ENCODE results near the gene TLE4.

TLE4 gene

DNA sequence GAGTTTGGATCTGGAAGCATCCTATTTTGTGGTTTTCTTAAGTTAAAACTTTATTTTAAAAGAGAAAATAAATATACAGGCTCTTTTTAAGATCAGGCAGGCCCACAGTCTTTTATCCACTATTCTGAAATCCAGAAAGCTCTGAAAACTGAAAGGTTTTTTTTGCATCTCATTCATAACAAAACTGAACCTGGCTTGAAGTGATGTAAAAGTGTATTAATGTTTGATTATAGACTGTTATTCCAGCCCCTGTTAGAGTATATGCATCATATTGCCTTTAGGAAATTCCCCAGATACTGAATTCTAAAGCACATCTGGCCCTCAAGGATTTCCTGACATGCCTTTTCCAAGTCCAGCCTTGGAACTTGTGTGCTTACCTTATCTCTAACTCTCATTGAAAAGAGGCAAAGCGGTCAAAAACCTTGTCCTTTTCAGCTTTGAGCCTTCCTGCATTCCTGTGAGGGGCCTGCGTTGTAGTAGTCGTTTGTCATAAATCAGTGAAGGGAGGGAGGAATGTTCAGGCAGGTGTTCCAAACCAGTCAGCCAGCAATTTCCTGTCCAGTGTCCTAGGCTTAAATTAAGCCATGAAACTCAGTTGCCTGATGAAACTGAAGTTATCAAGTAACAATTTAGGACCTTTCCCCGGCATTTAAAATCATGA is 110.4 kb downstream of the TLE4 start:
- Histone ChIP-seq H3K4me3 (ENCODE audit: insufficient read depth in 1 of 2, low read depth in 1 of 2, low read length in 2 of 2) (no peak overlapping the region), H2BK12ac (ENCODE audit: low read length in 2 of 2) (no peak overlapping the region), H3K4me1 (ENCODE audit: control insufficient read depth, insufficient read depth, low read depth, low read length) (peaks cover 13% of the 10 kb centered on the region), H2BK5ac (ENCODE audit: low read depth, low read length, poor library complexity, severe bottlenecking) (no peak overlapping the region), H3K9ac (ENCODE audit: low read length) (no peak overlapping the region), H3K27ac (ENCODE audit: low read length, poor library complexity, severe bottlenecking) (peak overlapping the region; percentile 57), H2AFZ (ENCODE audit: low read depth, low read length) (no peak overlapping the region), H3K18ac (ENCODE audit: low read depth in 1 of 2, low read length in 2 of 2) (no peak overlapping the region), H4K8ac (ENCODE audit: low read length) (no peak overlapping the region), H3K27me3 (ENCODE audit: control insufficient read depth in 1 of 2, insufficient read depth in 1 of 2, low read length in 2 of 2) (no peaks in the 10 kb centered on the region), H3K4me2 (ENCODE audit: low read length, poor library complexity, severe bottlenecking) (no peak overlapping the region), H2BK120ac (ENCODE audit: low read depth, low read length) (no peak overlapping the region), H3K9me3 (ENCODE audit: control insufficient read depth, low read length) (no peaks in the 10 kb centered on the region), H2BK15ac (ENCODE audit: low read depth, poor library complexity, severe bottlenecking) (no peak overlapping the region), H2AK5ac (ENCODE audit: low read length, severe bottlenecking) (peak overlapping the region; percentile 74), H3K14ac (ENCODE audit: low read length in 2 of 2) (no peak overlapping the region), H4K91ac (ENCODE audit: low read length) (no peak overlapping the region), H3K4ac (ENCODE audit: low read depth in 1 of 2, low read length in 2 of 2) (no peak overlapping the region), H3K23ac (ENCODE audit: low read length in 2 of 2) (no peak overlapping the region), H3K36me3 (ENCODE audit: control insufficient read depth in 1 of 2, insufficient read depth in 2 of 2, low read depth in 1 of 2, low read length in 2 of 2) (peaks cover 0 to 3% of the 10 kb centered on the region in 2 experiments), H3K79me1 (replicated peaks; ENCODE audit: low read length, poor library complexity, severe bottlenecking) (peaks cover 3% of the 10 kb centered on the region)
- no peak for DNase-seq
- 21% methylated on average over 4 of the region's 4 CpGs for WGBS

DNA sequence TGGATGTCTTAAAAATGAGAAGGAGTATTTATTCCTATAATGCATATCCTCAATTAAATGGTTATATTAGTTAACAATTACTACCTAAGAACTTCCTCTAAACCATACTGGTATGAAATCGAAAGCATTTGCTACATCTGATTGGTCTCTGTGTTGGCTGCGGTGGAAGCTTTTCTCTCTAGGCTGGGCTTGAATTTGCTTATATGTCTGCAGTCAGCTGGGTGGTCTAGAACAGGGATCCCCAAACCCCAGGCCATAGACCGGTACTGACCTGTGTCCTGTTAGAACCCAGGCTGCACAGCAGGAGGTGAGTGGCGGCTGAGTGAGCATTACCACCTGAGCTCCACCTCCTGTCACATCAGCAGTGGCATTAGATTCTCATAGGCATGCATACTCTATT is 112.3 kb downstream of the TLE4 start:
- Histone ChIP-seq H3K27ac (ENCODE audit: low read length, poor library complexity, severe bottlenecking) (peak overlapping the region; percentile 54), H3K79me1 (replicated peaks; ENCODE audit: low read length, poor library complexity, severe bottlenecking) (peaks cover 8% of the 10 kb centered on the region), H4K8ac (ENCODE audit: low read length) (no peak overlapping the region), H3K4me3 (ENCODE audit: insufficient read depth in 1 of 2, low read depth in 1 of 2, low read length in 2 of 2) (no peak overlapping the region), H2AFZ (ENCODE audit: low read depth, low read length) (no peak overlapping the region), H3K27me3 (ENCODE audit: control insufficient read depth in 1 of 2, insufficient read depth in 1 of 2, low read length in 2 of 2) (no peaks in the 10 kb centered on the region), H2BK15ac (ENCODE audit: low read depth, poor library complexity, severe bottlenecking) (no peak overlapping the region), H3K4me2 (ENCODE audit: low read length, poor library complexity, severe bottlenecking) (no peak overlapping the region), H3K18ac (ENCODE audit: low read depth in 1 of 2, low read length in 2 of 2) (no peak overlapping the region), H3K9ac (ENCODE audit: low read length) (no peak overlapping the region), H3K4ac (ENCODE audit: low read depth in 1 of 2, low read length in 2 of 2) (no peak overlapping the region), H2BK12ac (ENCODE audit: low read length in 2 of 2) (no peak overlapping the region), H4K91ac (ENCODE audit: low read length) (no peak overlapping the region), H3K36me3 (ENCODE audit: control insufficient read depth in 1 of 2, insufficient read depth in 2 of 2, low read depth in 1 of 2, low read length in 2 of 2) (peaks cover 0 to 3% of the 10 kb centered on the region in 2 experiments), H2AK5ac (ENCODE audit: low read length, severe bottlenecking) (peak overlapping the region; percentile 60), H3K14ac (ENCODE audit: low read length in 2 of 2) (no peak overlapping the region), H2BK5ac (ENCODE audit: low read depth, low read length, poor library complexity, severe bottlenecking) (no peak overlapping the region), H3K4me1 (ENCODE audit: control insufficient read depth, insufficient read depth, low read depth, low read length) (peaks cover 13% of the 10 kb centered on the region), H3K9me3 (ENCODE audit: control insufficient read depth, low read length) (no peaks in the 10 kb centered on the region), H3K23ac (ENCODE audit: low read length in 2 of 2) (no peak overlapping the region), H2BK120ac (ENCODE audit: low read depth, low read length) (no peak overlapping the region)
- WGBS, result 99% methylated on average over 4 of the region's 4 CpGs
- DNase-seq, result no peak

DNA sequence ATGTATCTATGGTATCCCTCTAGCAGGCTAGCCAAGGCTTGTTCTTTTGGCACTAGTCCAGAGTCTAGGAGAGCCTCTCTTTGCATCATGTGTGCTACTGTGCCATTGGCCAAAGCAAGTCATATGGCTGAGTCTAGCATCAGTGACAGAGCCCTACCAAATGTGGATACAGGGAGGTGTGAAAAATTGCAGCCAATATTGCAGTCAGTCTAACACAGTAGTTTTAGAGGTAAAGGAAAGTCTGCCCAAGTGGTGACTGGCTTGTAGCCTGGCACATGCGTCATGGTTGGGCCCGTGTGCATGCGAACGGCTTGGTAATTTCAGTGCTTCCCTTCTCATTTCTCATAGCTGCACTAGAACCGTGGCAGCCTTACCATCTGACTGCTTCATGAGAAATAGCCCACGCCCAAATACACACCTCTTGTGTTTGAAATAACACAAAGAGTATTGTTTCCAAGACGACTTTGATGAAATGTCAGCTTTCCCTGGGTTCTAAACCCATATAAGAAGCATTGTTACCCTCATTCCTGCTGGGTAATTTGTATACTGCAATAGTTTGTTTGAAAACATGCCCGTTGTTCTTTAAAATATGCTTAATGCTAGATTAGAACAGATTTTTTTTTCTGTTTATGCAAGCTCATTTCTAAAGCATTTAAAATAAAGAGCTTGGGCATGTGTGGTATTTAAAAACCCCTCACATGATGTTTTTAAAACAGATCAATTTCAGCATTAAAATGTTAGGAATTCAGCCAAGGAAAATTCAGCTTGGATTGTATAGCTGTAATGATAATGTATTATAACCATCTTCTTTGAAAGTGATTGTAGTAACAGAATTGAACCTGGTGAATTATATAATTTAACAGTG is 113.2 kb downstream of the TLE4 start:
- DNase-seq, result no peak
- peak overlapping the region; percentile 70 for H3K9ac ChIP-seq (ENCODE audit: low read length)
- WGBS, result 94% methylated on average over 6 of the region's 8 CpGs
- peak overlapping the region; percentile 63 for H2AK5ac ChIP-seq (ENCODE audit: low read length, severe bottlenecking)
- no peak overlapping the region for H2BK15ac ChIP-seq (ENCODE audit: low read depth, poor library complexity, severe bottlenecking)
- H4K8ac ChIP-seq (ENCODE audit: low read length), result no peak overlapping the region
- H2BK12ac ChIP-seq (ENCODE audit: low read length in 2 of 2), result peak overlapping the region in 1 of 2 experiments; percentile 83
- no peak overlapping the region for H2AFZ ChIP-seq (ENCODE audit: low read depth, low read length)
- no peaks in the 10 kb centered on the region for H3K9me3 ChIP-seq (ENCODE audit: control insufficient read depth, low read length)
- peak overlapping the region; percentile 54 for H3K27ac ChIP-seq (ENCODE audit: low read length, poor library complexity, severe bottlenecking)
- H2BK5ac ChIP-seq (ENCODE audit: low read depth, low read length, poor library complexity, severe bottlenecking), result no peak overlapping the region
- no peak overlapping the region for H3K23ac ChIP-seq (ENCODE audit: low read length in 2 of 2)
- H2BK120ac ChIP-seq (ENCODE audit: low read depth, low read length), result no peak overlapping the region
- H3K4me3 ChIP-seq (ENCODE audit: insufficient read depth in 1 of 2, low read depth in 1 of 2, low read length in 2 of 2), result no peak overlapping the region
- H3K4me1 ChIP-seq (ENCODE audit: control insufficient read depth, insufficient read depth, low read depth, low read length), result peaks cover 13% of the 10 kb centered on the region
- no peak overlapping the region for H3K4me2 ChIP-seq (ENCODE audit: low read length, poor library complexity, severe bottlenecking)
- no peaks in the 10 kb centered on the region for H3K27me3 ChIP-seq (ENCODE audit: control insufficient read depth in 1 of 2, insufficient read depth in 1 of 2, low read length in 2 of 2)
- no peak overlapping the region for H3K14ac ChIP-seq (ENCODE audit: low read length in 2 of 2)
- peak overlapping the region in 1 of 2 experiments; percentile 49 for H3K4ac ChIP-seq (ENCODE audit: low read depth in 1 of 2, low read length in 2 of 2)
- H4K91ac ChIP-seq (ENCODE audit: low read length), result no peak overlapping the region
- H3K79me1 ChIP-seq (replicated peaks; ENCODE audit: low read length, poor library complexity, severe bottlenecking), result peaks cover 13% of the 10 kb centered on the region
- peak overlapping the region in 1 of 2 experiments; percentile 69 for H3K18ac ChIP-seq (ENCODE audit: low read depth in 1 of 2, low read length in 2 of 2)
- H3K36me3 ChIP-seq (ENCODE audit: control insufficient read depth in 1 of 2, insufficient read depth in 2 of 2, low read depth in 1 of 2, low read length in 2 of 2), result peaks cover 0 to 3% of the 10 kb centered on the region in 2 experiments

DNA sequence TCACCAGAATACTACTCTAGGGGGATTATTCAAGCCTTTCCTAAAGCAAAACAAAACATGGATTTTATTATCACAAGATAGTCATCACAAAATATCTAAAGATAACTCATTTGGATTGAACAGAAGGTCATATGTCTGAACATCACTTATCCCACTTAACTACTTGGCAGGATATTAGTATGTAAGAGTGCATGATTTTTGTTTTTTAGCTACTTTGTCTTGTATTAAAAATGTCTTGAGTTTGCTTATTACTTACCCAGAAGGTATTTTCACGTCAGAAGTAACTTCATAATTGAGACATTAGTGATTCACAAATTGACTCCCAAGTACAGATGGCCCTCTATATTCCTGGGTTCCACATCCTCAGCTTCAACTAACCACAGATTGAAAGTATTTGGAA is 113.8 kb downstream of the TLE4 start:
- H4K91ac ChIP-seq (ENCODE audit: low read length), result no peak overlapping the region
- no peak overlapping the region for H3K14ac ChIP-seq (ENCODE audit: low read length in 2 of 2)
- no peak overlapping the region for H3K23ac ChIP-seq (ENCODE audit: low read length in 2 of 2)
- H3K9me3 ChIP-seq (ENCODE audit: control insufficient read depth, low read length), result no peaks in the 10 kb centered on the region
- H3K9ac ChIP-seq (ENCODE audit: low read length), result peak overlapping the region; percentile 70
- H3K79me1 ChIP-seq (replicated peaks; ENCODE audit: low read length, poor library complexity, severe bottlenecking), result peaks cover 14% of the 10 kb centered on the region
- H3K27me3 ChIP-seq (ENCODE audit: control insufficient read depth in 1 of 2, insufficient read depth in 1 of 2, low read length in 2 of 2), result no peaks in the 10 kb centered on the region
- no peak overlapping the region for H2BK15ac ChIP-seq (ENCODE audit: low read depth, poor library complexity, severe bottlenecking)
- peaks cover 0 to 3% of the 10 kb centered on the region in 2 experiments for H3K36me3 ChIP-seq (ENCODE audit: control insufficient read depth in 1 of 2, insufficient read depth in 2 of 2, low read depth in 1 of 2, low read length in 2 of 2)
- H2AFZ ChIP-seq (ENCODE audit: low read depth, low read length), result no peak overlapping the region
- peaks cover 13% of the 10 kb centered on the region for H3K4me1 ChIP-seq (ENCODE audit: control insufficient read depth, insufficient read depth, low read depth, low read length)
- no peak overlapping the region for H3K18ac ChIP-seq (ENCODE audit: low read depth in 1 of 2, low read length in 2 of 2)
- H3K4me3 ChIP-seq (ENCODE audit: insufficient read depth in 1 of 2, low read depth in 1 of 2, low read length in 2 of 2), result no peak overlapping the region
- WGBS, result 60% methylated on average over 1 of the region's 1 CpG
- no peak overlapping the region for H3K4me2 ChIP-seq (ENCODE audit: low read length, poor library complexity, severe bottlenecking)
- no peak for DNase-seq
- no peak overlapping the region for H3K4ac ChIP-seq (ENCODE audit: low read depth in 1 of 2, low read length in 2 of 2)
- H3K27ac ChIP-seq (ENCODE audit: low read length, poor library complexity, severe bottlenecking), result peak overlapping the region; percentile 66
- no peak overlapping the region for H2BK5ac ChIP-seq (ENCODE audit: low read depth, low read length, poor library complexity, severe bottlenecking)
- no peak overlapping the region for H2AK5ac ChIP-seq (ENCODE audit: low read length, severe bottlenecking)
- no peak overlapping the region for H2BK12ac ChIP-seq (ENCODE audit: low read length in 2 of 2)
- H2BK120ac ChIP-seq (ENCODE audit: low read depth, low read length), result no peak overlapping the region
- no peak overlapping the region for H4K8ac ChIP-seq (ENCODE audit: low read length)
